GM23338 (cell line): ENCODE results near the gene KLHL25. TPM values are rescaled to one million over a fixed set of nuclear protein-coding genes. Genes with fewer than 3 reads are reported as not detected.

Experiments
- ATAC-seq: fragments of 200-7000 bp; cut with Tn5 transposase; 3 replicates; pipeline ENCODE4 v1.9.1; 2020
- DNase-seq: peaks from one replicate; pipeline ENCODE4 v3.0.0-alpha.2; 2015; ENCODE audit warnings: low spot score
- H2AFZ ChIP-seq: fragments of 200-600 bp; sonication (generic); 2 replicates; pipeline ENCODE4 v1.8.0; 2016; ENCODE audit warnings: antibody characterized with exemption, mild to moderate bottlenecking, moderate library complexity
- H3F3A ChIP-seq: fragments of 200-600 bp; sonication (generic); replicated peaks from 2 replicates; pipeline ENCODE4 v1.8.0; 2017; ENCODE audit warnings: antibody characterized with exemption, mixed run types, low read depth
- H3K27ac ChIP-seq: fragments of 200-600 bp; sonication (generic); 2 replicates; pipeline ENCODE4 v1.6.1; 2016; ENCODE audit warnings: low read depth
- H3K27me3 ChIP-seq: fragments of 200-600 bp; sonication (generic); 2 replicates; pipeline ENCODE4 v1.8.0; 2016; ENCODE audit warnings: mild to moderate bottlenecking, mixed run types, moderate library complexity; ENCODE audit not compliant: insufficient read depth
- H3K36me3 ChIP-seq: fragments of 200-600 bp; sonication (generic); 2 replicates; pipeline ENCODE4 v1.8.0; 2016; ENCODE audit warnings: mild to moderate bottlenecking; ENCODE audit not compliant: insufficient read depth
- H3K4me1 ChIP-seq: fragments of 200-600 bp; sonication (generic); 2 replicates; pipeline ENCODE4 v1.8.0; 2016; ENCODE audit warnings: mild to moderate bottlenecking, moderate library complexity; ENCODE audit not compliant: insufficient read depth
- H3K4me2 ChIP-seq: fragments of 200-600 bp; sonication (generic); 2 replicates; pipeline ENCODE4 v1.7.1; 2017; ENCODE audit warnings: mixed run types
- H3K4me3 ChIP-seq: fragments of 200-600 bp; sonication (generic); 2 replicates; pipeline ENCODE4 v1.6.1; 2016; ENCODE audit warnings: mixed run types
- H3K79me2 ChIP-seq: fragments of 200-600 bp; sonication (generic); replicated peaks from 2 replicates; pipeline ENCODE4 v1.8.0; 2017; ENCODE audit warnings: mild to moderate bottlenecking; ENCODE audit not compliant: insufficient read depth
- H3K9me2 ChIP-seq: fragments of 200-600 bp; sonication (generic); 2 replicates; pipeline ENCODE4 v1.8.0; 2017; ENCODE audit not compliant: insufficient read depth
- H4K20me1 ChIP-seq: fragments of 200-600 bp; sonication (generic); replicated peaks from 2 replicates; pipeline ENCODE4 v1.8.0; 2017; ENCODE audit warnings: mild to moderate bottlenecking; ENCODE audit not compliant: insufficient read depth
- H3K27ac Mint-ChIP-seq: 2 replicates; pipeline ENCODE4 v1.8.0; 2020; ENCODE audit warnings: inconsistent platforms, mild to moderate bottlenecking, moderate library complexity, mixed read lengths
- H3K27me3 Mint-ChIP-seq: 3 replicates; pipeline ENCODE4 v1.8.0; 2022; ENCODE audit warnings: low read depth, mild to moderate bottlenecking, moderate library complexity, mixed read lengths, inconsistent platforms; ENCODE audit not compliant: insufficient read depth, poor library complexity
- H3K36me3 Mint-ChIP-seq: 3 replicates; pipeline ENCODE4 v1.8.0; 2021; ENCODE audit warnings: low read depth, mild to moderate bottlenecking, inconsistent platforms, moderate library complexity, mixed read lengths
- H3K4me1 Mint-ChIP-seq: 3 replicates; pipeline ENCODE4 v1.8.0; 2020; ENCODE audit warnings: mild to moderate bottlenecking, inconsistent platforms, mixed read lengths
- H3K4me3 Mint-ChIP-seq: 3 replicates; pipeline ENCODE4 v1.8.0; 2021; ENCODE audit warnings: moderate library complexity, mild to moderate bottlenecking, inconsistent platforms, mixed read lengths
- H3K9me3 Mint-ChIP-seq: 3 replicates; pipeline ENCODE4 v1.8.0; 2020; ENCODE audit warnings: moderate library complexity, mild to moderate bottlenecking, inconsistent platforms, mixed read lengths
- CREB1 ChIP-seq: fragments of 250-450 bp; sonication (Bioruptor Pico); IDR thresholded peaks from 2 replicates; pipeline ENCODE4 v1.5.0; 2020; ENCODE audit warnings: low read depth, mild to moderate bottlenecking, moderate library complexity
- CTCF ChIP-seq, 2 experiments: fragments of 200-600 bp in 1 of 2; sonication (generic) in 1 of 2; conservative IDR thresholded peaks; 2 replicates each; pipeline versions ENCODE4 v1.5.1 to v1.6.1; 2016 to 2017; ENCODE audit warnings: antibody characterized with exemption in 2 of 2, low read depth in 2 of 2, mild to moderate bottlenecking in 2 of 2, moderate library complexity in 1 of 2
- EZH2 ChIP-seq: fragments of 200-600 bp; sonication (generic); IDR thresholded peaks from one replicate; pipeline ENCODE4 v1.8.0; 2017; ENCODE audit warnings: antibody characterized with exemption, mild to moderate bottlenecking, low read depth; ENCODE audit not compliant: unreplicated experiment
- EZH2phosphoT487 ChIP-seq: fragments of 200-600 bp; sonication (generic); IDR thresholded peaks from one replicate; pipeline ENCODE4 v1.8.1; 2018; ENCODE audit warnings: antibody characterized with exemption; ENCODE audit not compliant: unreplicated experiment
- JUNB ChIP-seq: IDR thresholded peaks from one replicate; pipeline ENCODE4 v1.6.1; 2016; ENCODE audit warnings: antibody characterized with exemption; ENCODE audit not compliant: unreplicated experiment
- POLR2AphosphoS5 ChIP-seq: IDR thresholded peaks from 2 replicates; pipeline ENCODE4 v1.6.1; 2016; ENCODE audit warnings: antibody characterized with exemption, low read depth
- STAT1 ChIP-seq: IDR thresholded peaks from one replicate; pipeline ENCODE4 v1.6.1; 2016; ENCODE audit warnings: antibody characterized with exemption; ENCODE audit not compliant: unreplicated experiment
- ZNF462 ChIP-seq: fragments of 250-450 bp; sonication (Bioruptor Pico); IDR thresholded peaks from 2 replicates; pipeline ENCODE4 v1.5.0; 2020; ENCODE audit warnings: mild to moderate bottlenecking, moderate library complexity
- polyA plus RNA-seq: library from polyadenylated mRNA; unstranded; fragments of >200 nt; fragmentation: Nextera tagmentation; extraction: Ambion mirVana; gene quantifications from 2 replicates; pipeline ENCODE4 v1.2.1, GENCODE V29; 2016
- total RNA-seq: library from RNA; depleted of rRNA; stranded (reverse); fragments of >200 nt; shearing (Covaris generic); gene quantifications from 2 replicates; pipeline ENCODE4 v1.2.3, GENCODE V29; 2014

KLHL25 gene
- total and polyA plus RNA-seq, 2 experiments from 2014 or later, result 5.2 to 28.5 TPM

GRCh38 chr15:85788771-85789495 lies 5.8 kb downstream of the KLHL25 start (continued):
- TF ChIP-seq CTCF (conservative IDR thresholded peaks at IDR 0.05; ENCODE audit: low read depth in 2 of 2) (no peak), EZH2phosphoT487 (no peak)

- Histone ChIP-seq H3K4me2 (peak overlapping the region; percentile 36; the same call in 1 of the 2 replicates), H3K4me1 (peaks cover 25% of the 10 kb centered on the region), H3K27me3 (no peaks in the 10 kb centered on the region), H3F3A (no peaks in the 10 kb centered on the region), H3K9me2 (no peaks in the 10 kb centered on the region), H3K27ac (no peak overlapping the region), H2AFZ (no peak overlapping the region), H3K79me2 (peaks cover 98% of the 10 kb centered on the region), H3K36me3 (no peaks in the 10 kb centered on the region), H3K4me3 (no peak overlapping the region), H4K20me1 (peaks cover 41% of the 10 kb centered on the region)
- Mint-ChIP-seq H3K36me3 (peaks cover 10% of the 10 kb centered on the region; the same call in 1 of the 3 replicates), H3K27ac (peak overlapping the region; percentile 48; the same call in 1 of the 2 replicates), H3K4me1 (peaks cover 62% of the 10 kb centered on the region), H3K4me3 (no peak overlapping the region), H3K27me3 (peaks cover 10% of the 10 kb centered on the region), H3K9me3 (no peaks in the 10 kb centered on the region)
- ATAC-seq, result no peak
- no peak for DNase-seq
- TF ChIP-seq POLR2AphosphoS5 (no peak), CREB1 (CRISPR knock-in tag) (no peak), STAT1 (no peak), JUNB (no peak)
Measured at GRCh38 chr15:85786781-85787114, 8.0 kb downstream of the KLHL25 start.

GRCh38 chr15:85785887-85786780 lies 8.6 kb downstream of the KLHL25 start:
- Histone ChIP-seq H3K4me3 (peak overlapping the region; percentile 13; the same call in 1 of the 2 replicates), H3K4me1 (peaks cover 25% of the 10 kb centered on the region), H4K20me1 (peaks cover 48% of the 10 kb centered on the region), H2AFZ (no peak overlapping the region), H3K27me3 (no peaks in the 10 kb centered on the region), H3K27ac (peak overlapping the region; percentile 32; the same call in 1 of the 2 replicates), H3F3A (no peaks in the 10 kb centered on the region), H3K9me2 (no peaks in the 10 kb centered on the region), H3K4me2 (peak overlapping the region; percentile 36; the same call in 1 of the 2 replicates), H3K36me3 (no peaks in the 10 kb centered on the region), H3K79me2 (peaks cover 98% of the 10 kb centered on the region)
- peaks cover 9% of the 10 kb centered on the region for H3K27me3 Mint-ChIP-seq
- DNase-seq (no peak), ATAC-seq (peak; percentile 47)
- H3K27ac Mint-ChIP-seq, result peak overlapping the region; percentile 48
- H3K9me3 Mint-ChIP-seq, result no peaks in the 10 kb centered on the region
- H3K36me3 Mint-ChIP-seq, result peaks cover 10% of the 10 kb centered on the region; the same call in 1 of the 3 replicates
- peaks cover 62% of the 10 kb centered on the region for H3K4me1 Mint-ChIP-seq
- no peak overlapping the region for H3K4me3 Mint-ChIP-seq
- no peak for TF ChIP-seq POLR2AphosphoS5
- TF ChIP-seq ZNF462 (CRISPR knock-in tag), result no peak
- TF ChIP-seq EZH2phosphoT487, result no peak
- TF ChIP-seq EZH2, result no peak
- TF ChIP-seq STAT1, result no peak
